ENCODE results near the gene RILPL2.

RILPL2 gene

DNA sequence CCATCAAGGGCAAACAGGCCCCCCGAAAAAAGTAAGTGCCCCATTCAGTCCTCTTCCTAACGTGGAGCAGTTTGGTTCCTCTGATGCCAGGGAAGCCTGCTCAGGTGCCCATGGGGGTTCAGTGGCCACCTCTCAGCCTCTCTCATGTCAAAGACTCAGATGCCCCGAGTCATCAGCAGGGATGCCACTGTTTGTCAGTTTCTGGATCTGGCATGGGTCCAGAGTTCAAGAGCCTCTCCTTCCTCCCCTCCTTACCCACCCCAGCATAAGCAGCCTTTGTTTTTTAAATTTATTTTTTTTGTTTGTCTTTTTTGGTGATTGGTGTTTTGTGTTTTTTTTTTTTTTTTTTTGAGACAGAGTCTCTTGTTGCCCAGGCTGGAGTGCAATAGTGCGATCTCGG is 41.2 kb downstream of the RILPL2 start:
- no peak for DNase-seq (ENCODE audit: low spot score)
- in situ Hi-C loops (cut with MboI; ENCODE audit: low pct_unique_long_range_greater_than_20kb, low sequenced_read_pairs, unreplicated experiment), result no loop called here
- TF ChIP-seq, protein P1, sequence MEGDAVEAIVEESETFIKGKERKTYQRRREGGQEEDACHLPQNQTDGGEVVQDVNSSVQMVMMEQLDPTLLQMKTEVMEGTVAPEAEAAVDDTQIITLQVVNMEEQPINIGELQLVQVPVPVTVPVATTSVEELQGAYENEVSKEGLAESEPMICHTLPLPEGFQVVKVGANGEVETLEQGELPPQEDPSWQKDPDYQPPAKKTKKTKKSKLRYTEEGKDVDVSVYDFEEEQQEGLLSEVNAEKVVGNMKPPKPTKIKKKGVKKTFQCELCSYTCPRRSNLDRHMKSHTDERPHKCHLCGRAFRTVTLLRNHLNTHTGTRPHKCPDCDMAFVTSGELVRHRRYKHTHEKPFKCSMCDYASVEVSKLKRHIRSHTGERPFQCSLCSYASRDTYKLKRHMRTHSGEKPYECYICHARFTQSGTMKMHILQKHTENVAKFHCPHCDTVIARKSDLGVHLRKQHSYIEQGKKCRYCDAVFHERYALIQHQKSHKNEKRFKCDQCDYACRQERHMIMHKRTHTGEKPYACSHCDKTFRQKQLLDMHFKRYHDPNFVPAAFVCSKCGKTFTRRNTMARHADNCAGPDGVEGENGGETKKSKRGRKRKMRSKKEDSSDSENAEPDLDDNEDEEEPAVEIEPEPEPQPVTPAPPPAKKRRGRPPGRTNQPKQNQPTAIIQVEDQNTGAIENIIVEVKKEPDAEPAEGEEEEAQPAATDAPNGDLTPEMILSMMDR (IDR thresholded peaks at IDR 0.05; ENCODE audit: extremely low read depth, insufficient read depth, missing control alignments), result no peak

DNA sequence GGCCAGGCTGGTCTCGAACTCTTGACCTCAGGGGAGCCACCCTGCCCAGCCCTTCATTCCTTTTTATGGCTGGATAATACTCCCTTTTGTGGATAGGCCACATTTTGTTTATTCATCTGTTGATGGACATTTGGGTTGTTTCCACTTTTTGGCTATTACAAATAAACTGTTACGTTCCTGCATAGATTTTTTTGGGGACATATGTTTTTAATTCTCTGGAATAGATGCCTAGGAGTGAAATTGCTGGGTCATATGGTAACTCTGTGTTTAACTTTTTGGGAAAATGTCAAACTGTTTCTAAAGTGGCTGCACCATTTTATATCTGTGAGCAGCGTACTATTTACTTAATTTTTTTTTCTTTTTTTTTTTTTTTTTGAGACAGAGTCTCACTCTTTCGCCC is 42.7 kb downstream of the RILPL2 start:
- in situ Hi-C loops (cut with MboI; ENCODE audit: low pct_unique_long_range_greater_than_20kb, low sequenced_read_pairs, unreplicated experiment), result no loop called here
- TF ChIP-seq, protein P1 (IDR thresholded peaks at IDR 0.05; ENCODE audit: extremely low read depth, insufficient read depth, missing control alignments), result no peak
- DNase-seq (ENCODE audit: low spot score), result no peak

DNA sequence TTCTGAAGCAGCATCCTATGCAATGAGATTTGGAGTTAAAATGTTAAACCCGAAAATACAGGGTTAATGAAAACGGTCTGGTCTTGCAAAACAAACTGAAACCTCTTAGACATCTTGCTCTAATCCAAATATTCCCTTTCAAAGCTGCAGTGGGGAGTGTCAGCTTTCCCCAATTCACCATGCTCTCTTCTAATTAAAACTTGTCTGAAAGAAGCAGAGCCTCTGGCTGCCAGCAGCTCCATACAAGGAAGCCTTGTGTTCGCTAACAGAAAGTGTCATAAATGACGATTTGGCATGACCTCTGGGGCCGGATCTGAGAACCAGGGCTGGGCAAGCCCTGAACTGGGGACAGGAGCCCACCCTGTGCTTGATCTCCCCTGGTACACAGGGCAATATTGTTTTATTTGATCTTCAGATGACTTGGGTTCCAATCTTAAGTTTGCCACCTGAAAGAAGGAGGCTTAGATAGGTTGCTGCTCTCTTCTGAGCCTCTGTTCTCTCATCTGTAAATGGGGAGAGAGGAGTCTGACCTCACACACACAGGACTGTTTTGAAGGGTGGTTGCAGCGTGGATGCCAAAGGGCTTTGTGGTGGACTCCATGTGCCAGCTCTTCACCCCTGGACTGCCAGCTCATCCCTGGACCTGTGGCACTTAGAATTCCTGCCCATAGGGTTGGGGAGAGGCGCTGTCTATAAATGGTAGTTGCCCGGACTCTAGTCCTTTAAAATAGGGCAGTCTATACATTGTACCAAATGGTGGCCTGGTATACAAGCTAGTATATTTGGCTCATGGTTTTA is 44.7 kb downstream of the RILPL2 start:
- DNase-seq (ENCODE audit: low spot score), result no peak
- TF ChIP-seq, protein P1 (IDR thresholded peaks at IDR 0.05; ENCODE audit: extremely low read depth, insufficient read depth, missing control alignments), result no peak
- in situ Hi-C loops (cut with MboI; ENCODE audit: low pct_unique_long_range_greater_than_20kb, low sequenced_read_pairs, unreplicated experiment), result no loop called here

DNA sequence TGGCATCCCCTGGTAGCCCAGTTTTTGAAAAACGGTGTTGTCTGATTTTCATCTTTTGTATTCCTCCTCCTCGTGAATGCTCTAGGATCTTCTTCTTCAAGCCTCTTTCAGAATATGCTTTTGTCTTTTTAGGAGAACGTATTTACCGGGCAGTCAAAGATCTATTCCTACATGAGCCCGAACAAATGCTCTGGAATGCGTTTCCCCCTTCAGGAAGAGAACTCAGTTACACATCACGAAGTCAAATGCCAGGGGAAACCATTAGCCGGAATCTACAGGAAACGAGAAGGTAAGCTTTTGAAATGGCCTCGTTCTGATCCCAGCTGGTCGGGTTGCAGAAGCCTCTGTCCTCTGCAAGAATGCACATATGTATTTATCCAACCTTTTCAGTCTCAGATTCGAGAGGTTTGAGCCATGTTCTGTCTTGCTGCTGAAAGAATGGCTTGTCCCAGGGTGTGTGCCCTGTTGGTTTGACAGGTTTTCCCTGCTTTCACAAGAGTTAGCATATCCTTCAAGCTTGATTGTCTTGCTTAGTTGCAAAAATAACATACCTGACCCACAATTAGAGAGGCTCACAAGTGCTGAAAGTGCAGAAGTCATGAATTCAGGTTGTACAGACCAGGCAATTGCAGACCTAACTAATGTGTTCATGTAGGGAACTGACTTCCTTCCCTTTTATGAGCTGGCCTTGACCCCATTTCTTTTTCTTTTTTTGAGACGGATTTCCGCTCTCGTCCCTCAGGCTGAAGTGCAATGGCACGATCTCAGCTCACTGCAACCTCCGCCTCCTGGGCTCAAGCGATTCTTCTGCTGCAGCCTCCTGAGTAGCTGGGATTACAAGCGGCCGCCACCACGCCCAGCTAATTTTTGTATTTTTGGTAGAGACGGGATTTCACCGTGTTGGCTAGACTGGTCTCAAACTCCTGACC is 45.7 kb downstream of the RILPL2 start:
- TF ChIP-seq, protein P1 (IDR thresholded peaks at IDR 0.05; ENCODE audit: extremely low read depth, insufficient read depth, missing control alignments), result no peak
- no peak for DNase-seq (ENCODE audit: low spot score)
- in situ Hi-C loops (cut with MboI; ENCODE audit: low pct_unique_long_range_greater_than_20kb, low sequenced_read_pairs, unreplicated experiment), result no loop called here

DNA sequence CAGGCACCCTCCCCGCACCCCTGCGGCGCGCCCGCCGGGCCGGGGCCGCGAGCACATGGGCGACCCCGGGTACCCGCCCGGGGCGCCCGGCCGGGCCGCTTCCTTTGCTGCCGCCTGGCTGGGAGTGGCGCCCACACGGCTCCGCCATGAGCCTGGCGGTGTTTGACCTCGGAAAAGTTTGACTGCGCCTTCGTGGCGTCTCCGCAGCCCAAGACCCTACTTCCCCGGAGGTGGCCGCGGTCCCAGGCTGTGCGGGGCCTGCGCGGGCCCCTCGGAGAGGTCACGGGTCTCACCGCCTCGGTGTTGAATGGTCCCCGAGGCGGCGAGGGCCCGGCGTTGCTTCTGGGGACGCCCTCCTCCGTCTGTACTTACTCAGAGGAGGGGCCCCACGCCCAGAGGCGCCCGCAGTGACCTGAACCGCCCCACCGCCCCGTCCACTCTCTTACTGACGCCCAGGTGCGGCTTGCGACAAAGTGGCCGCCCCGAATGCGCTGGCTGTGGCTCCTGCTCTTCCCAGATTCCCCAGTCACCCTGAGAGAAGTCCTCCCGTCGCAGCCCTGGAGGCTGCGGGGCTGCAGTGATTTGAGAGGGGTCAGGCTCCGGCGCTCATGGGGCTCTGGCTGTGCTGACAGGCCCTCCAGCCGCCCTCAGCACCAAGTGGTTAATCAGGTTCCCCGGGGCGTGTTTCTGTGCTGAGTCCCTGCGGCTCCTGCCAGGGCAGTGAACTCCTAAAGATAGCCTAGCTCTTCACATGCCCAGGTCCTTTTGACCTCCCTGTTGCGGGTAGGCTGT is 46.7 kb downstream of the RILPL2 start:
- DNase-seq (ENCODE audit: low spot score), result peak; percentile 73
- in situ Hi-C loops (cut with MboI; ENCODE audit: low pct_unique_long_range_greater_than_20kb, low sequenced_read_pairs, unreplicated experiment), result no loop called here
- TF ChIP-seq, protein P1 (IDR thresholded peaks at IDR 0.05; ENCODE audit: extremely low read depth, insufficient read depth, missing control alignments), result no peak

DNA sequence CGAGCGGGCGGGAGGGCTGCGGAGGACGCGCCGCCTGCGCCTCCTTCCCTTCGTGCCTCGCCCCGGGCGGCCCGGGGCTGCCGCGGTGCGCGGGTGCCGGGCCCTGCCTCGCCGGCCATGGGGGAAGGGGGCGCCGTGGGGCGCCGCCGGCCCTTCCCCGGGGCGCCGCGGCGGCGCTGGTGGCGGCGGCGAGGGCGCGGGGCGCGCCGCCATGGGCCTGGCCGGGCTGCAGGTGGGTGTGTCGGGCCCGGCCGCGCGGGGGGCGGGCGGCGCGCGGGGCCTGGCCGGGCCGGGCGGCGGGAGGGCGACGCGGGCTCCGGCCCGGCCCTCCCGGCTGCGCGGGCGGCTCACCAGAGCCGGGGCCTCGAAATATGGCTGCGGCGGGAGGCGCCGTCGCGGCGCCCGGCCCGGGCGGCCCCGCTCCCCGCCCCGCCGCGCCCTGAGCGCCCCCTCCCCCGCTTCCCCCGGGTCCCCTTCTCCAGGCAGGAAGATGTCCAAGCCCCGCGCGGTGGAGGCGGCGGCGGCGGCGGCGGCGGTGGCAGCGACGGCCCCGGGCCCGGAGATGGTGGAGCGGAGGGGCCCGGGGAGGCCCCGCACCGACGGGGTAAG is 47.4 kb downstream of the RILPL2 start:
- DNase-seq (ENCODE audit: low spot score), result peak; percentile 66
- TF ChIP-seq, protein P1 (IDR thresholded peaks at IDR 0.05; ENCODE audit: extremely low read depth, insufficient read depth, missing control alignments), result peak; percentile 28
- in situ Hi-C loops (cut with MboI; ENCODE audit: low pct_unique_long_range_greater_than_20kb, low sequenced_read_pairs, unreplicated experiment), result no loop called here
